ENCODE data around the gene TMEM174.
A peak's percentile ranks its signal among the peaks of the same experiment; 100 is the strongest.

Gene TMEM174

DNA sequence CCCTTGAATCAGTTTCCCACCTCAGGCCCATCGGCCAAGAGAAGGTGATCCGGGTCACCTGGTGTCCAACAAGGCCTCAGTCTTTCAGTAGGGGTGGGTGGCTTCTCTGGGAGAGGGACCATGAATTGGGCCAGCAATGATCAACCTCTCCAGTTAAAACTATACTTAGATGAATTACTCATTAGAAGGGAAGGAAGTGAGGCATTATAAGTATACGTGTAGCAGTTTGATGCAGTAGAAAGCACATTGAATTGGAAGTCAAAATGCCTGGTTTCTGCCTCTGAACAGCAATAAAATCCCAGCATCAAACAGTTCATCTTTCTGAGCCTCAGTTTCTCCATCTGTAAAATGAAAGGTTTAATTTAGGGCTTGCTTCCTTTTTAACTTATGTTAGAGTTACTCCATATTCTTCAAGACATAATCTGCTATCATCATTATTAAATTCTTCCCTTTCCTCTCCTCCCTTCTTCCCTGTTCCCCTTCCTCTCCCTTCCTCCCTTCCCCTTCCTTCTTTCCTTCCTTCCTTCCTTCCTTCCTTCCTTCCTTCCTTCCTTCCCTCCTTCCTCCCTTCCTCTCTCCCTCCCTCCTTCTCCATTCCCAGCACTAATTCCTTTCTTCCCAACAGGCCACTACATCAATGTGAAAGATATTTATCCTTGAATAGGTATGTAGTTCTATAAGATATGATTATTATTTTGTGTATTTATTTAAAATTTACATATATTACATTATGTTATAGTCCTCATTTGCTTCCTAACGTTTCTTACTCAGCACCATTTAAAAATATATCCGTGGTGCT, 18.6 kb upstream of the TMEM174 start:
- no peak for DNase-seq

DNA sequence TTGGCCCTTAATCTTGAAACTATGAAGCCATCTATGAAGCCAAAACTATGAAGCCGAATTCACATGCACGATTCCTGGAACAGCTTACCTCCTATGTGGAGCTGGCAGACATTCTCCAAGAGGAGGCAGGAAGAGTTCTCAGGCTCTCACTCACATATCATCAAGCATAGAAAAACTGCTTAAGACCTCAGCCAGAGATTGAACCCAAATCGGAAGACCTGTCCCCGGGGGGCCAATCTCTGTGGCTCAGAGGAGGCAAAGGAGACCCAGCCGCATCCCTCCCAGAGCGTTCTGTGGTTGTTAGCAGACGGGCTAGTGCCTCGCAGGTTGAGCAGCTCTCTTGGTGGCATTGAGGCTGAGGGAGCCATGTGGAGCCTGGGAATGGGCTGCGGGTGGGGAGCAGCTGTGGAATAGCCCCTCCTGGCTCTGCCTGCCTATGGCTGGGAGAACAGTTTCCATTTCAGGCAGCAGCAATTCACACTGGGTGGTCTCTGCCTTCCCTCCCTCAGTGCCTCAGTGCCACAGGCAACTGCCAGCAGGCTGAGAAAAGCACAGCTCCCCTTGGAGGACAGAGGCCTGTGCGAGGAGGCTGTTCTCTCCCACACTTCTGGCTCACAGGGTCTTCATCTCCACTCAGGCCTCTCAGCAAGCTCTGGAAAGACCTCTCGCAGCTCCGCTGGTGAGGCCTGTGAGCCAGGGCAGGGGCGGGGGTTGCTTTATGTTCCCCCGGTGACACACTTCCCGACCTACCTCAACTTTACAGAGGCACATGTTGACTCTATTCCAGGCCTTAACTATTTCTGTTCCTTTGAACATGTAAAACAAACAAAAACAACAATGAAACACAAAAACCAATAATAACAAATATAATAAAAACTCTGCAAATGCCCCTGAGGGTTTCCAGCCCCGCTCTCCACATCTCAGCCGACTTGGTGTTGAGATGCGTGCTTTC, 17.4 kb upstream of the TMEM174 start:
- no peak for DNase-seq

DNA sequence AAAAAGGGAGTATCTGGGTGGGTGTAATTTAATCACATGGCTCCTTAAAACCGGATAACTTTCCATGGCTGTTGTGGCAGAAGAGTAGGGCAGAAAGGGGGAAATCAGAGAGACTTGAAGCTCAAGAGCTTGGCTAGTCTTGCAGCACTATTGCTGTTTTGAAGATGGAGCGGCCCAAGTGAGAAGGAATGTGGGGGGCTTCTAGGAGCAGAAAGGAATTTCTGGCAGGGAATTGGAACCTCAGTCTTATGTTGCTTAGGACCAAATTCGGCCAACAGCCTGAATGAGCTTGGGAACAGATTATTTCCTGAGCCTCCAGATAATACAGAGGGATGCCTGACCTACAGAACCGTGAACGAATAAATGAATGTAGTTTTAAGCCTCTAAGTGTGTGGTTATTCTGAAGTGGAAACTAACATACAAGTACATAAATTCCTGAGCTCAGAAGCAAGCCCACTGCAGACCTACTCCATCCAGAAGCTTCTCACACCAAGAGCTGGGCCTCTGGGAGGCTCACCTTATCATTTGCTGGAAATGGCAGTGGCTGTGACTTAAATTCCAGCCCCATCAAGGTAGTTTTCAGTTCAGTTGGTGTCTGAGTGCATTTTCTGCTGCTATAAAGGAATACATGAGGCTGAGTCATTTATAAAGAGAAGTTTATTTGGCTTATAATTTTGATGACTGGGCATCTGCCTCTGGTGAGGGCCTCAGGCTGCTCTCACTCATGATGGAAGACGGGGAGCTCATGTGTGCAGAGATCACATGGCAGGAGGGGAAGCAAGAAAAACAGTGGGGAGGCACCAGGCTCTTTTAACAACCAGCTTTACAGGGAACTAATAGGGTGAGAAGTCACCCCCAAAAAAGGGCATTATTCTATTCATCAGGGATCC, 15.3 kb upstream of the TMEM174 start:
- DNase-seq = no peak

DNA sequence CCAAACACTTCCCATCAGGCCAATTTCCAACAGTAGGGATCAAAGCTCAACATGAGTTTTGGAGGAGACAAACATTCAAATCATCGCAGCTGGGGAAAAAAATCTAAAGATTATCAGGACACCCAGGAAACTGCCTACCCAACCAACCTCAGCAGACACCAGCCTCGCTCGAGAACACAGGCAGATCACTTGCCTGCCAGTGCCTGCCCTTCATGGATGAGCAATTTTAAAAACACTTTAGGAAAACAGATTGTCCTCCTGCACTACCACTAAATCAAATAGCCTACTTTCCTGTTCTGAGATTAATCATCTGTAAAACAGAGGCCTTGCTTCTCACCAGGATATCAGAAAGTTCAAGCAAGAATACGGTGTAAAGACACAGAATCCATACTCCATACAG, 14.7 kb upstream of the TMEM174 start:
- no peak for DNase-seq

DNA sequence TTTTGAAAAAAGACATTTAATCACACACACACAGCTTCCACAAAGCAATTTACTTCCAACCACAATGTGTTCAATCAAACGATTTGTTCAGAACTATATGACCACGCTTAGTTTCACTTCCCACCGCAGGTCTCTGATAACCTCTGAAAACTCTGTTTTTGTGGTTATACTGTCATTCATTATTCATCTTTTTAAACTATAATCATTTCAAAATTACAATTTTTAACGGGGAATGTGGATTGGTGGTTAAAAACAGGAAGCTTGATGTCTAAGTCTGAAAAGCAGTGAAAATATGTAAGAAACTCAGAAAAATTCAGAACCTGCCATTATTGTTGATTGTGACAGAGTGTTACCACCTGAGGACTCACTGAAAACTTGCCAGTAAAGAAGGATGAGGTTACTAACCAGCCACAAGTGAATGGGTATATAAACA, 12.7 kb upstream of the TMEM174 start:
- peak; percentile 42 to 53 for DNase-seq

DNA sequence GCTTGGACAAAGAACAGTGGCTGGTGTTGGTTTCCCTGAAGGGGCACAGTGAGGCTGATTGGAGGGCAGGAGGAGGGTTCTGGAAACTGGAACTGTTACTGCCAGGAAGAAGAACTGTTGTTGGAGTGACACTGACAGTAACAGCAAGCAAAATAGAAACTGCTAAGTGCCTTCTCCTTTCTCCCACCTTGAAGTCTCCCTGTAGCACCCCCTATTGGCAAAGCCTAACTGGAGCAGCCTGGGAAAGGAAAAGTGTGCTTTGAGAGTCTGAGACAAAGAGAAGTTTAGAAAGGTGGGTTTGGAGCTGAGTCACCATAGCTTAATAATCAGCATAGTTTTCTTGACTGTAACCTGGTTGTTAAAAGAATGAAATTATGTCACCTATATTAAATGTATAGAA, 2.5 kb upstream of the TMEM174 start:
- DNase-seq = no peak

DNA sequence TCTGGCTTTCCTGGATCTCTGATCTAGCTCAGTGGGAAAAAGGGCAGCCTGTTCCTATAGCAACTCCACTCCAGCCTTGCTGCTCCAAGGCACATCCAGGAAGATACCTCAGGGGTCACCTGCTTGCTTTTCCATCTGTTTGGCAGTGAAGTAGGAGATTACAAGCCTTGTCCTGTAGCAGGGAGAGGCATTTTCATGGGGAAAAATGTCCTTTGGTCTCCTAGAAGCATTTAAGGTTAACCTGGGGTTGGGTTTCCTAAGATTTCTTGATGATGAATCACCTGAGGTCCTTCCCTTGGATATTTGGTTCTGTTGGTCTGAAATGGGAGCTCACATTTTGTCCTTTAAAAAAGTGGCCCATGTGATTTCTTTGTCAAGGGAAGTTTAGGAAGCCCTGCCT, 1.5 kb upstream of the TMEM174 start:
- no peak for DNase-seq

DNA sequence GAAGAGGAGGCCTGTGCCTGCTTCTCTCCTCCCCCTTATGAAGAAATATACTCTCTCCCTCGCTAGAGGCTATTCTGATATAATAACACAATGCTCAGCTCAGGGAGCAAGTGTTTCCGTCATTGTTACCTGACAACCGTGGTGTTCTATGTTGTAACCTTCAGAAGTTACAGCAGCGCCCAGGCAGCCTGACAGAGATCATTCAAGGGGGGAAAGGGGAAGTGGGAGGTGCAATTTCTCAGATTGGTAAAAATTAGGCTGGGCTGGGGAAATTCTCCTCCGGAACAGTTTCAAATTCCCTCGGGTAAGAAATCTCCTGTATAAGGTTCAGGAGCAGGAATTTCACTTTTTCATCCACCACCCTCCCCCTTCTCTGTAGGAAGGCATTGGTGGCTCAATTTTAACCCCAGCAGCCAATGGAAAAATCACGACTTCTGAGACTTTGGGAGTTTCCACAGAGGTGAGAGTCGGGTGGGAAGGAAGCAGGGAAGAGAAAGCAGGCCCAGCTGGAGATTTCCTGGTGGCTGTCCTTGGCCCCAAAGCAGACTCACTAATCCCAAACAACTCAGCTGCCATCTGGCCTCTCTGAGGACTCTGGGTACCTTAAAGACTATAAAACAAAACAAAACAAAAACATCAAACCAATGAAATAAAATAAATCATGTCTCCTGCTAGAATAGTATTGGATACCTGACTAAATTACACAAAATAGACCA, 1.3 kb downstream of the TMEM174 start:
- no peak for DNase-seq

DNA sequence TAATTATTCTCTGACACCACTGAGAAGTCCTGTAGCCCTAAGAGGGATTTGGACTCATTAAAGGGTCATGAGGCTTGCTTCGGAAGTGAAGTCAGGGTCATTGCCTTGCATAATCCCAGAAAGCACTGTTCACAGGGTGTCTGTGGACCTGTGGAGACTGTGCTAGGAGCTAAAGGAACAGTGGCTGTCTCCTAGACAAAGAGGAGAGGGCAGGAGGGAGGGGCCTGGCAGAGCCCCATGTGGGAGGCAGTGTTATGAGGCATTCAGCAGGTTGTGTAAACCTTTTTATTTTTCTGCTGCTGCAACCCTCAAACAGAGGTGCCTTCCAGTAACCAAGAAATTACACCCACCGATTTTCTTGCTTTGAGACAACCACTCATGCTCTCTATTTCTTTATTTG, 3.3 kb downstream of the TMEM174 start:
- no peak for DNase-seq

DNA sequence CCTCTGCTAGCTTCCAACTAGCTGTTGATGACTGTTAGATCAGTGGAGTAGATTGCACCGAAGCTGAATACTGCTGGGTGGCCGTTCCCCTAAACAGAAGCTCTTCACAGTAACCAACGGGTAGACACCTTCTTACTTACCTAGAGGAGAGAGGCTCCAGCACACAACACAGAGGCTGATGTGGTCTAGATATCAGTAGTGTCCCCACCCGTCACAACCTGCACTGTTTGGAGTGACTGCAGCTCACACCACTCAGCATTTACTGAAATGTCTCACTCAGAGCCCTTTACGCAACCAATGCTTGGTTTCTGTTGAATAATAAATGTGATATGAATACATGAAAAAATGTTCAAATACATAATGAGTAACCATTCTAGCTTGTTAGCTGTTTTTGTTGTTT, 5.3 kb downstream of the TMEM174 start:
- DNase-seq = no peak

DNA sequence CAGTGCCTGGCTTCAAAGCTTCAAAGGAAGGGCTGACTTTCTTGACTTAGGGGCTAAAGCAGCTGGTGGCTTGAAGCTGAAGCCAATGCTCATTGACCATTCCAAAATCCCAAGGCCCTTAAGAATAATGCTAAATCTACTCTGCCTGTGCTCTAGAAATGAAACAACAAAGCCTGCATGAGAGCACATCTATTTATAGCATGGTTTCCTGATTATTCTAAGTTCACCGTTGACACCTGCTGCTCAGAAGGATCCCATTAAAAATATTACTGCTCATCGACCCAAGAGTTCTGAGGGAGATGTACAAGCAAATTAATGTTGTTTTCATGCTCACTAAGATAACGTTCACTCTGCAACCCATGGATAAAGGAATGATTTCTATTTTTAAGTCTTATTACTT, 6.7 kb downstream of the TMEM174 start:
- DNase-seq = no peak

DNA sequence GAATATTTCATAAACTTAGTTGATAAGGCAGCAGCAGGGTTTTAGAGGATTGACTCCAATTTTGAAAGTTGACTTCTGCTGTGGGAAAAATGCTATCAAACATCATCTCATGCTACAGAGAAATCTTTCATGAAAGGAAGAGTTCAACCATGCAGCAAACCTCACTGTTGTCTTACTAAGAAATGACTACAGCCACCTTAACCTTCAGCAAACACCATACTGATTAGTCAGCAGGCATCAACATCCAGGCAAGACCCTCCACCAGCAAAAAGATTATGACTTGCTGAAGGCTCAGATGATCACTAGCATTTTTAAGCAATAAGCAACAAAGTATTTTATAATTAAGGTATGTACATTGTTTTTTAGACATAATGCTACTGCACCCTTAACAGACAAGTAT, 7.6 kb downstream of the TMEM174 start:
- DNase-seq = no peak

DNA sequence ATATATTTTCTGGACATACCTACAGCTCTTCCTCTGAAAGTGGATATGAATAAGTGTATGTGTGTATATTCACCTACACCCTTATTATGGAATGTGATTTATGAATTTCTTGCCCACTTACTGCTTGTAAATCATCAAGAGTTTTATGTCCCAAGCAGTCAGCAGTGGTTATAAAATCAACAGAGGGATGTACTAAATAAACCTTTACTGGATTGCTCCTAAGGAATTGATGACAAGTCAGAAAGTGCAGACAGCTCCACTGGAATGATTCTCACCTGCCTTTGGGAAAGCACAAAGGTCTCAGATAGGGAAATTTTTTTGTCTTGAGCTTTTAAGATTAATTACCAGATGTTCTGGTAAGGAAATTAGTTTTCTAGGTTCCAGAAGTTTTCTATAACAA, 9.3 kb downstream of the TMEM174 start:
- DNase-seq = no peak

DNA sequence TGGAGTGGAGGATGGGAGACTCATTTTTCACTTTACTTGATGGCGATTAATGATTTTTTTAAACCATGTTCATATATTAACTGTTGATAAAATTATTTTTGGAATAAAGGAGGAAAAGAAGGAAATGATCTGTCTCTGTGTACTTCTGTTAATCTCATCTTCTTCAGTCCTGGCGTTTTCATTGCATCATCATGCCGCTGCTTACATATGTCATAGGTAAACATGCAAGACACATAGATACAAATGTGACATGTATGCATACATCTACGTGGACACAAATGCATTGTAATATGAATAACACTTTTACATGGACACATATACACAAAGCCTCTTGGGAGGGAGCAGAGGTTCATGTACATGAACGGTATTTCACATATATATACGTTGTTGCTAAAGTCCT, 10.0 kb downstream of the TMEM174 start:
- DNase-seq = no peak

DNA sequence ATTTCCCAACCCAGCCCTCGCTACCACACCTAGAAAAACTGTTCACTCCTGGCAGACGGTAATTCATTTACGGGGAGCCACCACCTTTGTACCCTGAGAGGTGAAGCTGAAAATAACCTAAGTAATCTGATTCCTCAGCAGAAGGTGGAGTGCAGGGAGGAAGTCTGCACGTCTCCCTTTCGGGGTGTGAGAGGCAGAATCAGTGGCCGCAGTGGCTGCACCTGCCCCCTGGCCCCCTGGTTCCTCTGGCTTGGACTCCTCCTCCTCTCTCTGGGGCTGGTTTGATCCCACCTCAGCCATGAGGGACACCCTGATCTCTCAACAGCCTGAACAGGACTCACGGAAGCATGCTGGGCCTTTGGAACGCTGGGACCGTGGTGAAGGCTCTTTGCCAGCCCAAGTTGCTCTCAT, 10.5 kb downstream of the TMEM174 start:
- no peak for DNase-seq

DNA sequence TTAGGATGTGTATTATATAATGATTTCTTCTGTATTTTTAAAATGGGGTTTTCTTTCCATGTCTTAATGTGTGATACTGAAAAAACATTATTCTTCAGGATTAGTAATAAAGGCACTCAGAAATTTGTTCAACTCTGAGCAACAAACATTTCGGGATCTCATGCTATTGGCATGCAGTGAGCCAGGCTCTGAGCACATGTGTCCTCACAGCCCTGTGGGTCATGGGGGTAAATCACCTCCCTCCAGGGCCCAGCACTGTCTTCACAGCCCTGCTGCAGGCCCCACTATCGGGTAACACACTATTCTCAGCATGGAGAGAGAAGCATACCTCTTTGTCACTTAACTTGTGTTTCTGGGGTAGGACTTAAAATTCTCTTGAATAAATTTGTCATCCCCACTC, 14.0 kb downstream of the TMEM174 start:
- no peak for DNase-seq

DNA sequence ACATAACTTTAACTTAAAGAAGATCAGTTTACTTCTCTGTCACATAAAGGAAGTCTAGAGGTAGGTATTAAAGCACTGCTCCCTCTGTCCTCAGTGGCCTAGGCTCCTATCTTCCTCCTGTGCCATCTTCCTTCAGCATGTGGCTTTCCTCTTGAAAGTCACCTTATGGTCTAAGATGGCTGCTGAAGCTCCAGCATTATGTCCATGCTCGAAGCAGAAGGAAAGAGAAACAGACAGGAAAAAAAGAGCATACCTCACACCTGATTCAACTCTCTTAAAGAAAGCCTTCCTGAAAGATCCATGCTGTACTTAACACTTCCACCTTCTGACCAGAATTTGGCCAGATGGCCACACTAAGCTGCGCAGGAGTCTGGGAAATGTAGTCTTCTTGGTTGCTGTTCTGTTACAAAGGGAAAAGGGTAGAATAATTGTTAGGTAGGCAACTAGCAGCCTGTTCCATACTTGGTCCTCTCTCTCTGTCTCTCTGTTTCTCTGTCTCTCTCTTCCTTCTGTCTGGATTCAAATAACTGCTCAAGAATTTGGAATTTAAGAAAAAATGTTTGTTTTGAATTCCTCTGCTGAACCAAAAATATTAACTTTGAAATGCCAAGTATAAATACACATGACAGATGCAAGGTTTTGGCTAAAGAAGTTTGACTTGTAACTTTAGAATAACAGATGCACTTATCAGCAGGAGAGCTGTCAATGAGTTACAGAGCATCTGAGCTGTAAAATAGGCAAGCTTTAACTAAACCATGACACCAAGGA, 16.0 kb downstream of the TMEM174 start:
- no peak for DNase-seq

DNA sequence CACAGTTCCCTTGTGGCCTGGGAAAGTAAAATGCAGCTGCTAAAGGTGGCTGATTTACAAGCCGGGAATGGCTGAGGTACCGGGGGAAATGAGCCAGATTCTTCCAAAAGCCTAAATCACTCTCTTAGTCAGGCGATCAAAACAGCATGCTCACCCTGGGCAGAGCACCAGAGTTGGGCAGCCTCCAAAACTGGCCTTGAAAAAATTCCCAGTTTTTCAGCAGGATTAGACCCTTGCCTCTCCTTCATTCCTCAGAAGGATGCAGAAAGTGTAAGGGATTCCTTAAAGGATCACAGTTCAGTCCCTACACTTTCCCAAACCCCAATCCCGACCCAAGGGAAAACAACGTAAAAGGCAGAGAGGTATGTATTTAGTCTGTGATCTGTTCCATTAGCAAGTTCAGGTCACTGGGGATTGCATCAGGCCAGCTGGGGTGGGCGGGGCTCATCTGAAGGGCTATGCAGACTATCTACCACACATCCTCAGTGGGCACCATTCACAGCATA, 16.9 kb downstream of the TMEM174 start:
- no peak for DNase-seq

DNA sequence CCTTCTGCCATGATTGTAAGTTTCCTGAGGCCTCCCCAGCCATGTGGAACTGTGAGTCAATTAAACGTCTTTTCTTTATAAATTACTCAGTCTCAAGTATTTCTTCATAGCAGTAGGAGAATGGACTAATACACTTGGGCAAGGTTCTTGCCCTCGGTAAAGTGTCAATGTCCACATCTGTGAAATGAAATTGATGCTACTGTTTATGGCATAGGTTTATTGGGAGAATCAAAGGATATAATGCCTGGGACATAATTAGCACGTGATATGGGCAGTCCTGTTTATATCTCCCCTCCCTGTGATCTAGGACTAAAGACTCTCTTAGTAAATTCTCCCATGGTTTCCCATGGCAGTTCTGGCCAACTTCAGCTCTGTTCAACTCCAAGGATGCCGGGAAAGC, 19.4 kb downstream of the TMEM174 start:
- DNase-seq = no peak

DNA sequence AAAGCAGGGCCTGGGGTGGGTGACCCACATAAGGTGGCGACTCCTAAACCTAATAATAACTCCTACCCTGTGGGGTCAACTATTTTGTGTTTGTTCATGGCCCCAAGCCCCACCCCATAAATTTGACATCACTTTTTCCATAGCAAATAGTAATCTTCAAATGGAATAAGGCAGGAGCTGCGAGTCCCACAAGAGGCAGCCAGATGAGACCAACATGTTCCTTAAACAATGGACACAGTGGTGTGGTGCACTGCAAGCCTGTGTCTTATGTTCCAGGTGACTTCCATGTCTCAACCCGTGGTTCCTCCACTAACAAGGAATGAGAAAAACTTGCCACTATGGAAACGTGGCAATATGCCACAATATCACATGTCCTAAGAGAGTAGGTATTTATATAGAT, 20.6 kb downstream of the TMEM174 start:
- no peak for DNase-seq

DNA sequence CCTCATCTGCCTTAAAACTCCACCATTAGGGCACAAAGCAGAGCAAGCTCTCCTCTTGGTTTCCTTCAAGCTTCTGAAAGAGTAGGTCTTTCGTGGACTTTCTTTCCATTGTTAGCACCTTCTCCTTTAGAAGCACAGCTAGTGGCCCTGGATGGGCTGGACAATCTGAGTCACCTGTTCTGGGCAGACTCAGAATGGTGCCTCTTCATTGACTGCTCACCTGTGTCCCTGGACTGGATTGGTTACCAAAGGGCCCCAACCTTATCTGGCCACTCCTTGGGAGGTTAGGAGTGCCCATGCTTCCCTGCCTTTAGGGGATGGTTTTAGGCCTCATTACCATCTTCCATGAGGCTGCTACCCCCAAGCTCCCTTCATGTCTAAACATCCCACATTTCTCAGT, 23.2 kb downstream of the TMEM174 start:
- DNase-seq = no peak

Data from stimulated activated CD4-positive, alpha-beta T cell treated with anti-CD3 and anti-CD28 coated beads, Interleukin-4, amount 100 ng/mL, for 4 hours (primary cell).